OCI-LY7 (cell line): ENCODE data around the gene DDX43.

ENCODE experiments used
- EZH2phosphoT487 ChIP-seq: fragments of 200-600 bp; sonication (generic); IDR thresholded peaks from 2 replicates; pipeline ENCODE4 v1.6.1; 2018; ENCODE audit warnings: low read depth, borderline replicate concordance, mild to moderate bottlenecking, mixed run types, antibody characterized with exemption, low read length, moderate library complexity, mixed read lengths
- TF ChIP-seq, protein P1 (sequence below): fragments of 200-600 bp; sonication (generic); conservative IDR thresholded peaks from 2 replicates; pipeline ENCODE4 v1.5.1; 2014; ENCODE audit warnings: mild to moderate bottlenecking, antibody characterized with exemption, low read length, moderate library complexity, mixed read lengths

DNA sequence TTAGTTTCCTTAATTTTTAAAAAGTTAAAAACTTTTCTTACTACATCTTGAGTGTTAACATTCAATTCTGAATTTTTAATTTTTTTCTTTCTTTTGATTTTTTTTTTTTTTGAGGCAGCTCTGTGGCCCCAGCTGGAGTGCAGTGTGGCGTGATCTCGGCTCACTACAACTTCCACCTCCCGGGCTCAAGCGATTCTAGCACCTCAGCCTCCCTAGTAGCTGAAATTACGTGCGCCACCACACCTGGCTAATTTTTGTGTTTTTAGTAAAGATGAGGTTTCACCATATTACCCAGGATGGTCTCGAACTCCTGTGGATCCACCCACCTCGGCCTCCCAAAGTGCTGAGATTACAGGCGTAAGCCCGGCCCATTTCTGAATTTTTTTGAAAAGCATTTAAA is 1.2 kb downstream of the DDX43 start:
- TF ChIP-seq, protein P1, sequence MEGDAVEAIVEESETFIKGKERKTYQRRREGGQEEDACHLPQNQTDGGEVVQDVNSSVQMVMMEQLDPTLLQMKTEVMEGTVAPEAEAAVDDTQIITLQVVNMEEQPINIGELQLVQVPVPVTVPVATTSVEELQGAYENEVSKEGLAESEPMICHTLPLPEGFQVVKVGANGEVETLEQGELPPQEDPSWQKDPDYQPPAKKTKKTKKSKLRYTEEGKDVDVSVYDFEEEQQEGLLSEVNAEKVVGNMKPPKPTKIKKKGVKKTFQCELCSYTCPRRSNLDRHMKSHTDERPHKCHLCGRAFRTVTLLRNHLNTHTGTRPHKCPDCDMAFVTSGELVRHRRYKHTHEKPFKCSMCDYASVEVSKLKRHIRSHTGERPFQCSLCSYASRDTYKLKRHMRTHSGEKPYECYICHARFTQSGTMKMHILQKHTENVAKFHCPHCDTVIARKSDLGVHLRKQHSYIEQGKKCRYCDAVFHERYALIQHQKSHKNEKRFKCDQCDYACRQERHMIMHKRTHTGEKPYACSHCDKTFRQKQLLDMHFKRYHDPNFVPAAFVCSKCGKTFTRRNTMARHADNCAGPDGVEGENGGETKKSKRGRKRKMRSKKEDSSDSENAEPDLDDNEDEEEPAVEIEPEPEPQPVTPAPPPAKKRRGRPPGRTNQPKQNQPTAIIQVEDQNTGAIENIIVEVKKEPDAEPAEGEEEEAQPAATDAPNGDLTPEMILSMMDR: no peak
- TF ChIP-seq EZH2phosphoT487: no peak
